IMR-90 (cell line): Measurements from ENCODE around the gene RHOT2. TPM values are rescaled to one million over a fixed set of nuclear protein-coding genes. Genes with fewer than 3 reads are reported as not detected.

Source experiments
- ATAC-seq: fragments of 200-7000 bp; cut with Tn5 transposase; 2 replicates; pipeline ENCODE4 v1.9.1; 2020; ENCODE audit warnings: low read depth, mild to moderate bottlenecking, moderate library complexity
- BruUV-seq: library from RNA; stranded (reverse); fragments of 400-500 nt; replicated peaks from 2 replicates; lab custom pipeline; 2021; lab: Mats Ljungman, UMichigan
- CTCF ChIA-PET: fragments of 300-600 bp; formaldehyde crosslinking; extraction: SDS; loops from one replicate; lab custom pipeline; 2021; ENCODE audit warnings: antibody characterized with exemption; lab: Yijun Ruan, JAX
- POLR2A ChIA-PET: fragments of 300-600 bp; sonication (Branson Sonifier 250); formaldehyde crosslinking; loops from one replicate; lab custom pipeline; 2022; ENCODE audit warnings: antibody characterized with exemption; ENCODE audit not compliant: unreplicated experiment; lab: Charles Lee
- DNase-seq: peaks from one replicate; pipeline ENCODE4 v3.0.0; 2013
- H2AFZ ChIP-seq: replicated peaks from 2 replicates; pipeline ENCODE3; 2013; ENCODE audit warnings: low read length, mild to moderate bottlenecking; ENCODE audit not compliant: poor library complexity
- H2AK5ac ChIP-seq: 2 replicates; pipeline ENCODE4 v1.6.1; 2013; ENCODE audit warnings: low read depth, low read length, inconsistent platforms
- H2AK9ac ChIP-seq: replicated peaks from 2 replicates; pipeline ENCODE3; 2013; ENCODE audit warnings: mild to moderate bottlenecking, low read depth, low read length, moderate library complexity; ENCODE audit not compliant: poor library complexity
- H2BK120ac ChIP-seq: 2 replicates; pipeline ENCODE4 v1.6.1; 2013; ENCODE audit warnings: low read depth, low read length, inconsistent platforms
- H2BK15ac ChIP-seq: 3 replicates; pipeline ENCODE4 v1.6.1; 2013; ENCODE audit warnings: low read depth, low read length, inconsistent platforms
- H2BK20ac ChIP-seq: 2 replicates; pipeline ENCODE4 v1.6.1; 2013; ENCODE audit warnings: low read depth, mild to moderate bottlenecking, inconsistent platforms, low read length, moderate library complexity
- H2BK5ac ChIP-seq: 2 replicates; pipeline ENCODE4 v1.6.1; 2013; ENCODE audit warnings: mild to moderate bottlenecking, low read depth, low read length, inconsistent platforms; ENCODE audit not compliant: poor library complexity, severe bottlenecking
- H3K14ac ChIP-seq: replicated peaks from 2 replicates; pipeline ENCODE4 v1.6.1; 2013; ENCODE audit warnings: low read depth, low read length, inconsistent platforms
- H3K18ac ChIP-seq: 2 replicates; pipeline ENCODE4 v1.6.1; 2013; ENCODE audit warnings: low read depth, low read length, control low read depth
- H3K23ac ChIP-seq: 2 replicates; pipeline ENCODE4 v1.6.1; 2013; ENCODE audit warnings: low read depth, low read length, inconsistent platforms
- H3K27ac ChIP-seq: 2 replicates; pipeline ENCODE4 v1.5.1; 2013; ENCODE audit warnings: mild to moderate bottlenecking, control low read depth, low read length; ENCODE audit not compliant: insufficient read depth
- H3K27me3 ChIP-seq: 2 replicates; pipeline ENCODE4 v1.6.1; 2013; ENCODE audit warnings: low read length; ENCODE audit not compliant: control insufficient read depth, insufficient read depth
- H3K36me3 ChIP-seq: 2 replicates; pipeline ENCODE4 v1.6.1; 2013; ENCODE audit warnings: low read length, mixed read lengths; ENCODE audit not compliant: control insufficient read depth, insufficient read depth
- H3K4ac ChIP-seq: 2 replicates; pipeline ENCODE4 v1.6.1; 2013; ENCODE audit warnings: low read depth, low read length, inconsistent platforms
- H3K4me1 ChIP-seq: 2 replicates; pipeline ENCODE4 v1.6.1; 2013; ENCODE audit warnings: low read length, mixed read lengths; ENCODE audit not compliant: control insufficient read depth, insufficient read depth
- H3K4me2 ChIP-seq: 2 replicates; pipeline ENCODE4 v1.6.1; 2013; ENCODE audit warnings: low read depth, mild to moderate bottlenecking, control low read depth, low read length, moderate library complexity
- H3K4me3 ChIP-seq: 2 replicates; pipeline ENCODE4 v1.5.1; 2013; ENCODE audit warnings: low read depth, mild to moderate bottlenecking, control low read depth, low read length, moderate library complexity; ENCODE audit not compliant: insufficient read depth
- H3K56ac ChIP-seq: 2 replicates; pipeline ENCODE4 v1.6.1; 2013; ENCODE audit warnings: low read length, inconsistent platforms; ENCODE audit not compliant: insufficient read depth; ENCODE audit errors: extremely low read depth
- H3K79me1 ChIP-seq, 2 experiments: 2 replicates each; pipeline ENCODE4 v1.6.1; 2013; ENCODE audit warnings: low read length in 2 of 2, inconsistent platforms in 1 of 2, low read depth in 1 of 2
- H3K9ac ChIP-seq: 2 replicates; pipeline ENCODE4 v1.6.1; 2013; ENCODE audit warnings: low read depth, low read length, control low read depth
- H3K9me1 ChIP-seq: 2 replicates; pipeline ENCODE4 v1.6.1; 2013; ENCODE audit warnings: low read length, inconsistent platforms; ENCODE audit not compliant: insufficient read depth
- H3K9me3 ChIP-seq: 2 replicates; pipeline ENCODE4 v1.6.1; 2013; ENCODE audit warnings: low read length; ENCODE audit not compliant: control insufficient read depth, insufficient read depth
- H4K20me1 ChIP-seq: 2 replicates; pipeline ENCODE4 v1.6.1; 2013; ENCODE audit warnings: low read length, inconsistent platforms; ENCODE audit not compliant: insufficient read depth
- H4K5ac ChIP-seq: 2 replicates; pipeline ENCODE4 v1.6.1; 2013; ENCODE audit warnings: mild to moderate bottlenecking, low read depth, low read length, control low read depth
- H4K8ac ChIP-seq, 2 experiments: 2 replicates each; pipeline ENCODE4 v1.6.1; 2013; ENCODE audit warnings: low read depth in 2 of 2, low read length in 2 of 2, control low read depth in 1 of 2, inconsistent platforms in 1 of 2
- H4K91ac ChIP-seq: 2 replicates; pipeline ENCODE4 v1.6.1; 2013; ENCODE audit warnings: low read depth, low read length, inconsistent platforms; ENCODE audit not compliant: insufficient read depth
- BHLHE40 ChIP-seq: fragments of 150-350 bp; IDR thresholded peaks from 2 replicates; pipeline ENCODE4 v1.6.1; 2016; ENCODE audit warnings: mild to moderate bottlenecking, low read depth, low read length
- CEBPB ChIP-seq: IDR thresholded peaks from 2 replicates; pipeline ENCODE4 v1.6.1; 2012; ENCODE audit warnings: low read depth, low read length, improper control_type of control experiment
- CTCF ChIP-seq: conservative IDR thresholded peaks from 2 replicates; pipeline ENCODE4 v1.5.1; 2012; ENCODE audit warnings: mild to moderate bottlenecking, low read depth, low read length, improper control_type of control experiment
- FOS ChIP-seq: fragments of 150-350 bp; IDR thresholded peaks from 2 replicates; pipeline ENCODE4 v1.6.1; 2016; ENCODE audit warnings: low read depth, low read length
- MAFK ChIP-seq: IDR thresholded peaks from 2 replicates; pipeline ENCODE4 v1.6.1; 2012; ENCODE audit warnings: low read depth, low read length, improper control_type of control experiment
- MAZ ChIP-seq: IDR thresholded peaks from 2 replicates; pipeline ENCODE4 v1.6.1; 2012; ENCODE audit warnings: low read depth, mild to moderate bottlenecking, low read length, improper control_type of control experiment, moderate library complexity, borderline replicate concordance
- WGBS, 2 experiments: methylation state at CpG; one replicate each; pipeline versions ENCODE4 v1.1.5 to v1.1.7; 2013; ENCODE audit warnings: missing lambda C conversion rate in 2 of 2; ENCODE audit not compliant: insufficient read length in 1 of 2; ENCODE audit errors: extremely low coverage in 2 of 2; 5-methylcytosine and 5-hydroxymethylcytosine counted together
- dilution Hi-C: fragments of 300-500 bp; cut with HindIII; formaldehyde crosslinking; loops from one replicate; pipeline ENCODE4 v1.14.3; 2018; ENCODE audit warnings: low sequenced_read_pairs; ENCODE audit not compliant: unreplicated experiment
- in situ Hi-C: fragments of 300-500 bp; cut with MboI; formaldehyde crosslinking; loops from 3 replicates; pipeline ENCODE4 v1.14.3; 2019; ENCODE audit warnings: low sequenced_read_pairs, inconsistent platforms, mixed read lengths
- intact Hi-C: fragments of 100-400 bp; cut with micrococcal nuclease; formaldehyde crosslinking; loops from 2 replicates; pipeline ENCODE4 v1.10.0; 2022
- polyA plus RNA-seq, 3 experiments: library from polyadenylated mRNA; depleted of rRNA; stranded (reverse); fragments of >200 nt; gene quantifications; 2 replicates each; pipeline ENCODE4 v1.2.3, GENCODE V29; 2012; ENCODE audit warnings: low replicate concordance in 1 of 3
- total RNA-seq: library from RNA; depleted of rRNA; stranded (reverse); fragments of >200 nt; gene quantifications from 2 replicates; pipeline ENCODE4 v1.2.3, GENCODE V29; 2012

The RHOT2 gene
- total and polyA plus RNA-seq, 2 of the 4 experiments (the other 2 are of a cell fraction): 20.3 to 181 TPM

GRCh38 chr16:711084-711483, 43.2 kb downstream of the RHOT2 start:
- in situ Hi-C loops: loop anchor here (5.0 to 25.0 kb wide), 2 partner anchors 76 to 351 kb away; partner anchors contain the start of genes CHTF18, RPUSD1 and SSTR5

More at GRCh38 chr16:711084-711483, 43.2 kb downstream of the RHOT2 start:
- intact Hi-C loops (loop anchor here (5.0 kb wide), 1 partner anchor 271 kb away; the partner anchor contains the start of gene SOX8), dilution Hi-C loops (no loop called here)
- peaks cover 0 to 4% of the 10 kb centered on the region in 2 experiments; a peak in 1 of 4 replicates for H3K79me1 ChIP-seq
- DNase-seq (no peak), ATAC-seq (no peak)
- H3K9ac ChIP-seq: no peak overlapping the region
- ChIA-PET POLR2A (no interaction called here), CTCF (no interaction called here)
- no peak overlapping the region for H2AFZ ChIP-seq
- no peak overlapping the region for H3K4me2 ChIP-seq
- TF ChIP-seq CEBPB (no peak), BHLHE40 (no peak), MAZ (no peak), FOS (no peak), CTCF (no peak), MAFK (no peak)
- H4K91ac ChIP-seq: no peak overlapping the region
- H2BK15ac ChIP-seq: no peak overlapping the region
- H3K23ac ChIP-seq: no peak overlapping the region
- peaks cover 14% of the 10 kb centered on the region for H4K20me1 ChIP-seq
- no peak overlapping the region for H3K27ac ChIP-seq
- H2AK5ac ChIP-seq: no peak overlapping the region; the same call in 1 of the 2 replicates
- H2BK120ac ChIP-seq: no peak overlapping the region
- no peak overlapping the region for H3K4ac ChIP-seq
- H3K9me1 ChIP-seq: no peaks in the 10 kb centered on the region
- H2BK5ac ChIP-seq: no peak overlapping the region
- BruUV-seq: no TSS peak
- no peaks in the 10 kb centered on the region for H3K36me3 ChIP-seq
- H2BK20ac ChIP-seq: no peak overlapping the region
- H3K56ac ChIP-seq: no peak overlapping the region
- H3K9me3 ChIP-seq: no peaks in the 10 kb centered on the region
- H3K14ac ChIP-seq: no peak overlapping the region
- H4K8ac ChIP-seq: no peak overlapping the region
- H3K27me3 ChIP-seq: peaks cover 21% of the 10 kb centered on the region
- H2AK9ac ChIP-seq: no peak overlapping the region
- H3K18ac ChIP-seq: no peak overlapping the region
- 63% methylated on average over 5 of the region's 12 CpGs; no CpG with 5 or more reads in 1 of the 2 experiments for WGBS, 2 experiments
- H3K4me1 ChIP-seq: peaks cover 11% of the 10 kb centered on the region; the same call in 1 of the 2 replicates
- H4K5ac ChIP-seq: no peak overlapping the region
- no peak overlapping the region for H3K4me3 ChIP-seq
